Skeletal muscle tissue (tissue), 4 donors: ENCODE results near the gene SLC25A4. TPM values are rescaled to one million over a fixed set of nuclear protein-coding genes. Genes with fewer than 3 reads are reported as not detected.

ENCODE experiments used
- H3K27ac ChIP-seq: one replicate; pipeline ENCODE4 v1.7.0; 2013; ENCODE audit warnings: mild to moderate bottlenecking, low read depth, low read length, inconsistent platforms
- H3K27me3 ChIP-seq, 3 donors: one replicate each; pipeline ENCODE4 v1.7.0; 2013; ENCODE audit warnings: low read length in 3 of 3; ENCODE audit not compliant: control insufficient read depth in 3 of 3, insufficient read depth in 3 of 3
- H3K36me3 ChIP-seq, 3 donors: one replicate each; pipeline ENCODE4 v1.7.0; 2013; ENCODE audit warnings: low read length in 3 of 3; ENCODE audit not compliant: control insufficient read depth in 3 of 3, insufficient read depth in 3 of 3
- H3K4me1 ChIP-seq, 3 donors: one replicate each; pipeline ENCODE4 v1.7.0; 2013; ENCODE audit warnings: low read length in 3 of 3, mild to moderate bottlenecking in 3 of 3; ENCODE audit not compliant: control insufficient read depth in 3 of 3, insufficient read depth in 3 of 3
- H3K4me3 ChIP-seq, 3 donors: one replicate each; pipeline ENCODE4 v1.7.0; 2013; ENCODE audit warnings: low read length in 3 of 3
- H3K9ac ChIP-seq, 3 donors: one replicate each; pipeline ENCODE4 v1.7.0; 2013; ENCODE audit warnings: low read length in 3 of 3, mild to moderate bottlenecking in 3 of 3, moderate library complexity in 2 of 3, low read depth in 1 of 3
- H3K9me3 ChIP-seq, 3 donors: one replicate each; pipeline ENCODE4 v1.7.0; 2013; ENCODE audit warnings: low read length in 3 of 3; ENCODE audit not compliant: control insufficient read depth in 3 of 3
- total RNA-seq: library from RNA; depleted of rRNA; stranded (reverse); fragments of >200 nt; gene quantifications from one replicate; pipeline ENCODE4 v1.2.3, GENCODE V29; 2014
- donor health status: Osteomylitis.

The SLC25A4 gene
- total RNA-seq, 1 donor from 2014 or later: 39.1 TPM

DNA sequence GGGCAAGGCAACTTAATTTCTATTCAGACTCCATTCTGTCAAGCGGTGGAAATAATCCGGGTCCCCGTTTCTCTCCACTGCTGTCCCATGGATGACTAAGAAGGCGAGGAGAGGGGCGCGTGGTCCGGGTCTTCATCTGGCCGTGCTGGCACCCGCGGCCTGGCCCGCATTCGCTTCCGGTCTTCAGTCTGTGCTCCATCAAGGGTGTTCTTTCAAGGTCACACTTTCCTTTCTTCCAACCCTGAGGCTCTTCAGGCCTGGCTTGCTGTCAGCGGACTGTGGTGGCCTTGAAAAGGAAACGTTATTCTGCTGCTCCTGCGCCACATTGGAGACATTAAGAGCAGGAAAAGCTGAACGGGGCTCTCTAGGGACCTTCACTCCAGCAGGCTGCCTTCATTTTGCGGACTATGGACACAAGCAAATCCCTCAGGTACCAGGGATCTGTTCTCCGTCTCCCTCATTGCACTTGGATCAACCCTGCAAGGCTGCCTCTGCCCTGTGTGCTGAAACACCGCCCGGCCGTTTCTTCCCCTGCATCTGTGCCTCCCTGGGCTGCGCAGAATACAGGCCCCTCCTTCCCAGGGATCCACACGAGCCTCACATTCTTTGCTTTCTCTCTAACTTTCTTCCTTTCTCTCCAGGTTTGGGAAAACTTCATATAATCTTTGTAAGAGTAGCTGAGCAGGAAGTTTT lies 5.7 kb upstream of the SLC25A4 start:
- H3K27me3 ChIP-seq: peaks cover 0 to 2% (median 0%) of the 10 kb centered on the region in 3 donors
- H3K27ac ChIP-seq: no peak overlapping the region
- H3K9me3 ChIP-seq: no peaks in the 10 kb centered on the region
- peaks cover 13 to 21% (median 19%) of the 10 kb centered on the region in 3 donors for H3K4me1 ChIP-seq
- no peak overlapping the region for H3K4me3 ChIP-seq
- peak overlapping the region in 1 of 3 donors; percentile 16 for H3K9ac ChIP-seq
- no peaks in the 10 kb centered on the region for H3K36me3 ChIP-seq

DNA sequence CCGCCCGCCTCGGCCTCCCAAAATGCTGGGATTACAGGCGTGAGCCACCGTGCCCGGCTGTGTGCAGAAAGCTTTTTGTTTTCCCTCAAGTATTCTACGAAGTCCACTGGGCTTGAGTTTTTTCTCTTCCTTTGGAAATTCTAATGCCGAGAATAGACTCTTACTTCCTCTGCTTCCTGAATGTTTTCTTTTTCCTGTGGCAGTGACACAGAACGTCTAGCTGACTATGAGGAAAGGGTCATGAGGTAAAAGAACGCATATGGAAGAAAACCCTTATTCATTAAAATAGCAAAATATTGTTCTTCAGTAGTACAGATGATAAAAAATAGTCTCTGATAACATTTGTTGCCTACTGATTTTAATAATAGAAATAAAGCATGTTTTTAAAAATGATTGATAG lies 4.9 kb upstream of the SLC25A4 start:
- Histone ChIP-seq H3K27me3 (peaks cover 0 to 2% (median 0%) of the 10 kb centered on the region in 3 donors), H3K9ac (no peak overlapping the region), H3K4me3 (no peak overlapping the region), H3K9me3 (no peaks in the 10 kb centered on the region), H3K36me3 (no peaks in the 10 kb centered on the region), H3K4me1 (peaks cover 15 to 23% (median 22%) of the 10 kb centered on the region in 3 donors), H3K27ac (no peak overlapping the region)

DNA sequence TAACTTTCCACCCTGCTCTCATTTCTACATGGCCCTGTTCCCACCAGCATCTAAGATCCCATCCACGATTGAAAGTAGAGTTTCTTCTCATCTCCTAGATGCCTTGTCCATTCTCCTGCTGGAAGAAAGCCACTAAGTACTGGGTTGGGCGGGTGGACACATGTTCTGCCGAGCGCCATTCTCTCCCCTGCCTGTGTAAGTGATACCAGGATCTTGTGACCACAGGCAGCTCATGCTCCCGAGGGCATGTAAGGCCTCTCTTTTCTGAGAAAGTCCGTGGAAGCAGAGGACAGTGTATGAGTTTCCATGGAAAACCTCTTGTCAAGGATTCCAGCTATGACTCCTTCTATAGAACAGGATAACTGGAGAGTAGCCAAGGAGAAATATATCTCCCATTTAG lies 3.3 kb upstream of the SLC25A4 start:
- Histone ChIP-seq H3K27ac (peak overlapping the region; percentile 69), H3K9ac (peak overlapping the region in 1 of 3 donors; percentile 33), H3K4me1 (peaks cover 24 to 25% (median 24%) of the 10 kb centered on the region in 3 donors)

DNA sequence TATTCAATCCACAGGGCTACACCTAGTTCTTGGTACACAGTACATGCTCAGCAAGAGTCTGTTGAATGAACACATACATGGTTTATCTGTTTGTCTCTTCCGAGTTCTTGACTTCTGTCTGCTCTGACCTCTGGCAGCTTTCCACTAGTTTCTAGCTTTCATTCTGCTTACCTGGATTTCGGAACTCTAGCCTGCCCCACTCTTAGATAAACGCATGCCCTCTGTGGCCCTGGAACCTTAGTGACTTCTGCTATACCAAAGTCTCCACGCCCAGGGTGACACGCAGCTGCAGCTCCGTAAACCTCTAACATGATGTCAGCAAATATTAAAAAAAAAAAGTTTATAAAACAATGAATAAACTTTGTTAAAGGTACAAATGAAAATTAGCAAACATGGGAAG lies 1.3 kb upstream of the SLC25A4 start:
- H3K9me3 ChIP-seq: no peaks in the 10 kb centered on the region
- H3K4me1 ChIP-seq: peaks cover 41 to 44% (median 43%) of the 10 kb centered on the region in 3 donors
- peak overlapping the region; percentile 98 for H3K27ac ChIP-seq
- H3K9ac ChIP-seq: peak overlapping the region; percentile 81 to 95 (median 83)
- peaks cover 0 to 2% (median 0%) of the 10 kb centered on the region in 3 donors for H3K27me3 ChIP-seq
- H3K4me3 ChIP-seq: peak overlapping the region in 2 of 3 donors; percentile 69 to 93
- H3K36me3 ChIP-seq: peaks cover 16 to 32% (median 22%) of the 10 kb centered on the region in 3 donors

More for the DNA sequence above, 3.3 kb upstream of the SLC25A4 start:
- Histone ChIP-seq H3K4me3 (no peak overlapping the region), H3K27me3 (peaks cover 0 to 2% (median 0%) of the 10 kb centered on the region in 3 donors), H3K9me3 (no peaks in the 10 kb centered on the region), H3K36me3 (peaks cover 2 to 11% (median 2%) of the 10 kb centered on the region in 3 donors)

DNA sequence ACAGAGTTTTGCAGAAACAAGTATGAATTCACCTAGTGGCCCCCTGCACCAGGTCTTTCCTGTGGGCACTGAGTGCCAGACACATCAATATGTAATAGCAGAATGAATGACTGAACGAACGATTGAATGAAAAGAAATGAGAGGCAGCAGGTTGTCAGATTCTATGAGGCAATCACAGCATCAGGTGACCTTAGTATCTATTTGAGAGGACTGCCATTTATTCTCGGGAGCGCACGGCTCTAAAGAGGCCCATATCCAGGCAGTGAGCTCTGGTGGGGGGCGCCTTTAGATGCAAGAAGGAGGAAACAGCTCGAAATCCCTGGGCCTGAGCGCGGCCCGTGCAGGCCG lies 528 bp upstream of the SLC25A4 start:
- Histone ChIP-seq H3K4me1 (peaks cover 38 to 51% (median 44%) of the 10 kb centered on the region in 3 donors), H3K9ac (peak overlapping the region; percentile 81 to 95 (median 83)), H3K9me3 (no peaks in the 10 kb centered on the region)

DNA sequence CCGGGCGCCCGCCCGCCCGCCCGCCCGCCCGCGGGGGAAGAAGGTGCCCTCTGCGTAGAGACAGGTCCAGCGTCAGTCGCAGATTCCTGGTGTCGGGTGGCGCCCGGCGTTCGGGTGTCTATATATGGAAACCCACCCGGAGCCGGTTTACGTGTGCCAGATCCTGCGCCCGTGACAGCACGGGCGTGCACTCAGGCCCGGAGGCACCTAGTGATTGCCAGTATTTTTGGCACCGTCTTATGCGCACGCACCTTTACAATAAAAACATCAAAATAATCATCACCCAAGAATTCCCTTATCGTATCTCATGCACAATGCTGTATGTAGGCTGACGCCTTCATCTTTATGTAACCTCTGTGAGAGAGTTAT lies 519 bp downstream of the SLC25A4 start:
- H3K27ac ChIP-seq: peak overlapping the region; percentile 98
- H3K9ac ChIP-seq: peak overlapping the region; percentile 70 to 95 (median 77)
- H3K4me1 ChIP-seq: peaks cover 36 to 52% (median 43%) of the 10 kb centered on the region in 3 donors

More for the DNA sequence above, 528 bp upstream of the SLC25A4 start:
- Histone ChIP-seq H3K27ac (peak overlapping the region; percentile 98), H3K27me3 (peaks cover 0 to 2% (median 0%) of the 10 kb centered on the region in 3 donors), H3K36me3 (peaks cover 20 to 32% (median 29%) of the 10 kb centered on the region in 3 donors), H3K4me3 (peak overlapping the region; percentile 69 to 93 (median 77))

DNA sequence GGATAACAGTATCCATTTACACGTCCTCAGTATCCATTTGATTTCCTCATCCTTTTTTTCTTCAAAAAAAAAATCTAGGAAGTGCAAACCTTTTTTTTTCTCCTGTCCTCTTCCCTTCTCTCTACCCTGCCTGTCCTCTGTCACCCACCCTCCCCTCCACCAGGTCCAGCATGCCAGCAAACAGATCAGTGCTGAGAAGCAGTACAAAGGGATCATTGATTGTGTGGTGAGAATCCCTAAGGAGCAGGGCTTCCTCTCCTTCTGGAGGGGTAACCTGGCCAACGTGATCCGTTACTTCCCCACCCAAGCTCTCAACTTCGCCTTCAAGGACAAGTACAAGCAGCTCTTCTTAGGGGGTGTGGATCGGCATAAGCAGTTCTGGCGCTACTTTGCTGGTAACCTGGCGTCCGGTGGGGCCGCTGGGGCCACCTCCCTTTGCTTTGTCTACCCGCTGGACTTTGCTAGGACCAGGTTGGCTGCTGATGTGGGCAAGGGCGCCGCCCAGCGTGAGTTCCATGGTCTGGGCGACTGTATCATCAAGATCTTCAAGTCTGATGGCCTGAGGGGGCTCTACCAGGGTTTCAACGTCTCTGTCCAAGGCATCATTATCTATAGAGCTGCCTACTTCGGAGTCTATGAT lies 1.7 kb downstream of the SLC25A4 start:
- H3K4me1 ChIP-seq: peaks cover 33 to 55% (median 35%) of the 10 kb centered on the region in 3 donors
- H3K9me3 ChIP-seq: no peaks in the 10 kb centered on the region
- H3K36me3 ChIP-seq: peaks cover 28 to 37% (median 32%) of the 10 kb centered on the region in 3 donors
- H3K9ac ChIP-seq: peak overlapping the region; percentile 70 to 95 (median 77)
- no peaks in the 10 kb centered on the region for H3K27me3 ChIP-seq
- H3K27ac ChIP-seq: peak overlapping the region; percentile 92
- peak overlapping the region; percentile 69 to 93 (median 85) for H3K4me3 ChIP-seq

More for the DNA sequence above, 519 bp downstream of the SLC25A4 start:
- Histone ChIP-seq H3K36me3 (peaks cover 28 to 37% (median 32%) of the 10 kb centered on the region in 3 donors), H3K27me3 (no peaks in the 10 kb centered on the region), H3K9me3 (no peaks in the 10 kb centered on the region), H3K4me3 (peak overlapping the region; percentile 69 to 93 (median 85))

DNA sequence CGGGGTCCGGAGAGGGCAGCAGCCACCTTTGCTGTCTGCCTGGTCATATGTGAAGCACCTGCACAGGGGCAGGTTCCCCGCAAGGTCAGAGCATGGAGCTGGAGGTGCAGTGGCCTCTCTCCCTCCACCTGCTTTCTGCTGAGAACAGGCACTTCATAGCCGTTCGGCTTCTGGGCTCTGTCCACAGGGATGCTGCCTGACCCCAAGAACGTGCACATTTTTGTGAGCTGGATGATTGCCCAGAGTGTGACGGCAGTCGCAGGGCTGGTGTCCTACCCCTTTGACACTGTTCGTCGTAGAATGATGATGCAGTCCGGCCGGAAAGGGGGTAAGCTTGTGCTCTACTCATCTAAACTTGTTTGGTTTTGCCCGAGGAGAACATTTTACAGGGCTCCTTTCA lies 2.5 kb downstream of the SLC25A4 start:
- Histone ChIP-seq H3K27me3 (no peaks in the 10 kb centered on the region), H3K4me3 (peak overlapping the region; percentile 69 to 93 (median 85)), H3K27ac (peak overlapping the region; percentile 92), H3K4me1 (peaks cover 32 to 55% (median 33%) of the 10 kb centered on the region in 3 donors), H3K9ac (peak overlapping the region; percentile 70 to 95 (median 77)), H3K9me3 (no peaks in the 10 kb centered on the region), H3K36me3 (peaks cover 28 to 37% (median 32%) of the 10 kb centered on the region in 3 donors)

DNA sequence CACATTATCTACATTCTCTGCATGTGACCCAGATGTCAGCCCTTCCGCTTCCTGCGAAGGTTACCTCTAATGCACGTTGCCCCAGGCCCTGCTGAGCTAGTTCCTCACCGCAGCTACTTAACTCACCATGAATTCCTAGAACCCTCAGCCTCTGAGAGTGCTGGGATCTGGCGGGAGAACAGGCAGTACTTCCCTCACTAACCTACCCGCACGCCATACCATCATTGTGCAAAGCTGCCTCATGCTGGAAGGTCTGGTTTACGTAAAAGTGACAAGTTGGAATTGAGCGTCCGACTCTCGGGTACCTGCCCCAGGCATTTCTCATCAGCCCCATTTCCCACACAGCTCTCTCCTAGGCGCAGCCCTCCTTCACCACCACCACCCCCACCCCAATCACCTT lies 6.3 kb downstream of the SLC25A4 start:
- H3K27ac ChIP-seq: no peak overlapping the region

DNA sequence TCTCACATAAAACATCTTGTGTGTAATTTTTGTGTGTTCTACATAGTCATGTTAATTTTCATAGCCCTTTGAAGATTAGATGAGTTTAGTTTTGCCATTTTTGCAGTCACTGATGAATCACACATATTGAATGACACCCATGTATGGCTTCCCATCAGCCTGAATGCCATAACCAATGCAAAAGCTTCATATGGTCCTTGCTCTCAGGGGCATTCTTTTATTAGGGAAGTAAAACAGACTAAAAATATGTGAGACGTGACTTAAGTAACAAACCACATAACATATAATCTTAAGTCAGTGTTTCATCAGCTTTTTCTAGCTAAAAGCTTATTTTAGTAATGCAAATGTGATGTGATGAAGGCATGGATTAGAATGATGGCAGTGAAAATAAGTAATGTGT lies 8.2 kb downstream of the SLC25A4 start:
- Histone ChIP-seq H3K36me3 (peaks cover 7 to 20% (median 18%) of the 10 kb centered on the region in 3 donors), H3K27me3 (no peaks in the 10 kb centered on the region), H3K4me3 (no peak overlapping the region), H3K9ac (no peak overlapping the region), H3K27ac (no peak overlapping the region), H3K9me3 (no peaks in the 10 kb centered on the region), H3K4me1 (peaks cover 3 to 15% (median 7%) of the 10 kb centered on the region in 3 donors)

More for the DNA sequence above, 6.3 kb downstream of the SLC25A4 start:
- Histone ChIP-seq H3K9me3 (no peaks in the 10 kb centered on the region), H3K27me3 (no peaks in the 10 kb centered on the region), H3K4me1 (peaks cover 20 to 33% (median 23%) of the 10 kb centered on the region in 3 donors), H3K9ac (no peak overlapping the region), H3K4me3 (no peak overlapping the region), H3K36me3 (peaks cover 26 to 37% (median 31%) of the 10 kb centered on the region in 3 donors)
